IMR-90 (cell line): ENCODE results near the gene PCYT2. TPM values are rescaled to one million over a fixed set of nuclear protein-coding genes. Genes with fewer than 3 reads are reported as not detected.
A peak's percentile ranks its signal among the peaks of the same experiment; 100 is the strongest.

Experiments used
- ATAC-seq: fragments of 200-7000 bp; cut with Tn5 transposase; 2 replicates; pipeline ENCODE4 v1.9.1; 2020; ENCODE audit warnings: low read depth, mild to moderate bottlenecking, moderate library complexity
- BruUV-seq: library from RNA; stranded (reverse); fragments of 400-500 nt; replicated peaks from 2 replicates; lab custom pipeline; 2021; lab: Mats Ljungman, UMichigan
- CTCF ChIA-PET: fragments of 300-600 bp; formaldehyde crosslinking; extraction: SDS; loops from one replicate; lab custom pipeline; 2021; ENCODE audit warnings: antibody characterized with exemption; lab: Yijun Ruan, JAX
- POLR2A ChIA-PET: fragments of 300-600 bp; sonication (Branson Sonifier 250); formaldehyde crosslinking; loops from one replicate; lab custom pipeline; 2022; ENCODE audit warnings: antibody characterized with exemption; ENCODE audit not compliant: unreplicated experiment; lab: Charles Lee
- DNase-seq: peaks from one replicate; pipeline ENCODE4 v3.0.0; 2013
- H2AFZ ChIP-seq: replicated peaks from 2 replicates; pipeline ENCODE3; 2013; ENCODE audit warnings: low read length, mild to moderate bottlenecking; ENCODE audit not compliant: poor library complexity
- H2AK5ac ChIP-seq: 2 replicates; pipeline ENCODE4 v1.6.1; 2013; ENCODE audit warnings: low read depth, low read length, inconsistent platforms
- H2AK9ac ChIP-seq: replicated peaks from 2 replicates; pipeline ENCODE3; 2013; ENCODE audit warnings: mild to moderate bottlenecking, low read depth, low read length, moderate library complexity; ENCODE audit not compliant: poor library complexity
- H2BK120ac ChIP-seq: 2 replicates; pipeline ENCODE4 v1.6.1; 2013; ENCODE audit warnings: low read depth, low read length, inconsistent platforms
- H2BK15ac ChIP-seq: 3 replicates; pipeline ENCODE4 v1.6.1; 2013; ENCODE audit warnings: low read depth, low read length, inconsistent platforms
- H2BK20ac ChIP-seq: 2 replicates; pipeline ENCODE4 v1.6.1; 2013; ENCODE audit warnings: low read depth, mild to moderate bottlenecking, inconsistent platforms, low read length, moderate library complexity
- H2BK5ac ChIP-seq: 2 replicates; pipeline ENCODE4 v1.6.1; 2013; ENCODE audit warnings: mild to moderate bottlenecking, low read depth, low read length, inconsistent platforms; ENCODE audit not compliant: poor library complexity, severe bottlenecking
- H3K14ac ChIP-seq: replicated peaks from 2 replicates; pipeline ENCODE4 v1.6.1; 2013; ENCODE audit warnings: low read depth, low read length, inconsistent platforms
- H3K18ac ChIP-seq: 2 replicates; pipeline ENCODE4 v1.6.1; 2013; ENCODE audit warnings: low read depth, low read length, control low read depth
- H3K23ac ChIP-seq: 2 replicates; pipeline ENCODE4 v1.6.1; 2013; ENCODE audit warnings: low read depth, low read length, inconsistent platforms
- H3K27ac ChIP-seq: 2 replicates; pipeline ENCODE4 v1.5.1; 2013; ENCODE audit warnings: mild to moderate bottlenecking, control low read depth, low read length; ENCODE audit not compliant: insufficient read depth
- H3K27me3 ChIP-seq: 2 replicates; pipeline ENCODE4 v1.6.1; 2013; ENCODE audit warnings: low read length; ENCODE audit not compliant: control insufficient read depth, insufficient read depth
- H3K36me3 ChIP-seq: 2 replicates; pipeline ENCODE4 v1.6.1; 2013; ENCODE audit warnings: low read length, mixed read lengths; ENCODE audit not compliant: control insufficient read depth, insufficient read depth
- H3K4ac ChIP-seq: 2 replicates; pipeline ENCODE4 v1.6.1; 2013; ENCODE audit warnings: low read depth, low read length, inconsistent platforms
- H3K4me1 ChIP-seq: 2 replicates; pipeline ENCODE4 v1.6.1; 2013; ENCODE audit warnings: low read length, mixed read lengths; ENCODE audit not compliant: control insufficient read depth, insufficient read depth
- H3K4me2 ChIP-seq: 2 replicates; pipeline ENCODE4 v1.6.1; 2013; ENCODE audit warnings: low read depth, mild to moderate bottlenecking, control low read depth, low read length, moderate library complexity
- H3K4me3 ChIP-seq: 2 replicates; pipeline ENCODE4 v1.5.1; 2013; ENCODE audit warnings: low read depth, mild to moderate bottlenecking, control low read depth, low read length, moderate library complexity; ENCODE audit not compliant: insufficient read depth
- H3K56ac ChIP-seq: 2 replicates; pipeline ENCODE4 v1.6.1; 2013; ENCODE audit warnings: low read length, inconsistent platforms; ENCODE audit not compliant: insufficient read depth; ENCODE audit errors: extremely low read depth
- H3K79me1 ChIP-seq, 2 experiments: 2 replicates each; pipeline ENCODE4 v1.6.1; 2013; ENCODE audit warnings: low read length in 2 of 2, inconsistent platforms in 1 of 2, low read depth in 1 of 2
- H3K9ac ChIP-seq: 2 replicates; pipeline ENCODE4 v1.6.1; 2013; ENCODE audit warnings: low read depth, low read length, control low read depth
- H3K9me1 ChIP-seq: 2 replicates; pipeline ENCODE4 v1.6.1; 2013; ENCODE audit warnings: low read length, inconsistent platforms; ENCODE audit not compliant: insufficient read depth
- H3K9me3 ChIP-seq: 2 replicates; pipeline ENCODE4 v1.6.1; 2013; ENCODE audit warnings: low read length; ENCODE audit not compliant: control insufficient read depth, insufficient read depth
- H4K20me1 ChIP-seq: 2 replicates; pipeline ENCODE4 v1.6.1; 2013; ENCODE audit warnings: low read length, inconsistent platforms; ENCODE audit not compliant: insufficient read depth
- H4K5ac ChIP-seq: 2 replicates; pipeline ENCODE4 v1.6.1; 2013; ENCODE audit warnings: mild to moderate bottlenecking, low read depth, low read length, control low read depth
- H4K8ac ChIP-seq, 2 experiments: 2 replicates each; pipeline ENCODE4 v1.6.1; 2013; ENCODE audit warnings: low read depth in 2 of 2, low read length in 2 of 2, control low read depth in 1 of 2, inconsistent platforms in 1 of 2
- H4K91ac ChIP-seq: 2 replicates; pipeline ENCODE4 v1.6.1; 2013; ENCODE audit warnings: low read depth, low read length, inconsistent platforms; ENCODE audit not compliant: insufficient read depth
- CEBPB ChIP-seq: IDR thresholded peaks from 2 replicates; pipeline ENCODE4 v1.6.1; 2012; ENCODE audit warnings: low read depth, low read length, improper control_type of control experiment
- CHD1 ChIP-seq: IDR thresholded peaks from 2 replicates; pipeline ENCODE4 v1.6.1; 2012; ENCODE audit warnings: low read depth, low read length, improper control_type of control experiment
- CTCF ChIP-seq: conservative IDR thresholded peaks from 2 replicates; pipeline ENCODE4 v1.5.1; 2012; ENCODE audit warnings: mild to moderate bottlenecking, low read depth, low read length, improper control_type of control experiment
- MAFK ChIP-seq: IDR thresholded peaks from 2 replicates; pipeline ENCODE4 v1.6.1; 2012; ENCODE audit warnings: low read depth, low read length, improper control_type of control experiment
- MAZ ChIP-seq: IDR thresholded peaks from 2 replicates; pipeline ENCODE4 v1.6.1; 2012; ENCODE audit warnings: low read depth, mild to moderate bottlenecking, low read length, improper control_type of control experiment, moderate library complexity, borderline replicate concordance
- NFE2L2 ChIP-seq: fragments of 150-350 bp; IDR thresholded peaks from 2 replicates; pipeline ENCODE4 v1.6.1; 2016; ENCODE audit warnings: low read depth, mild to moderate bottlenecking, low read length
- RAD21 ChIP-seq: IDR thresholded peaks from 2 replicates; pipeline ENCODE4 v1.6.1; 2012; ENCODE audit warnings: low read length, improper control_type of control experiment
- RFX5 ChIP-seq: IDR thresholded peaks from 2 replicates; pipeline ENCODE4 v1.8.0; 2012; ENCODE audit warnings: low read depth, mild to moderate bottlenecking, low read length, moderate library complexity
- SMC3 ChIP-seq: fragments of 150-350 bp; IDR thresholded peaks from 2 replicates; pipeline ENCODE4 v1.6.1; 2016; ENCODE audit warnings: low read depth, mild to moderate bottlenecking, antibody characterized with exemption, low read length, moderate library complexity
- USF2 ChIP-seq: fragments of 150-350 bp; IDR thresholded peaks from 2 replicates; pipeline ENCODE4 v1.6.1; 2017; ENCODE audit warnings: mild to moderate bottlenecking, antibody characterized with exemption, low read length, low read depth
- WGBS, 2 experiments: methylation state at CpG; one replicate each; pipeline versions ENCODE4 v1.1.5 to v1.1.7; 2013; ENCODE audit warnings: missing lambda C conversion rate in 2 of 2; ENCODE audit not compliant: insufficient read length in 1 of 2; ENCODE audit errors: extremely low coverage in 2 of 2; 5-methylcytosine and 5-hydroxymethylcytosine counted together
- dilution Hi-C: fragments of 300-500 bp; cut with HindIII; formaldehyde crosslinking; loops from one replicate; pipeline ENCODE4 v1.14.3; 2018; ENCODE audit warnings: low sequenced_read_pairs; ENCODE audit not compliant: unreplicated experiment
- in situ Hi-C: fragments of 300-500 bp; cut with MboI; formaldehyde crosslinking; loops from 3 replicates; pipeline ENCODE4 v1.14.3; 2019; ENCODE audit warnings: low sequenced_read_pairs, inconsistent platforms, mixed read lengths
- intact Hi-C: fragments of 100-400 bp; cut with micrococcal nuclease; formaldehyde crosslinking; loops from 2 replicates; pipeline ENCODE4 v1.10.0; 2022
- polyA plus RNA-seq, 3 experiments: library from polyadenylated mRNA; depleted of rRNA; stranded (reverse); fragments of >200 nt; gene quantifications; 2 replicates each; pipeline ENCODE4 v1.2.3, GENCODE V29; 2012; ENCODE audit warnings: low replicate concordance in 1 of 3
- total RNA-seq: library from RNA; depleted of rRNA; stranded (reverse); fragments of >200 nt; gene quantifications from 2 replicates; pipeline ENCODE4 v1.2.3, GENCODE V29; 2012
- TF ChIP-seq, protein P1 (sequence below): fragments of 150-350 bp; IDR thresholded peaks from 2 replicates; pipeline ENCODE4 v1.6.1; 2016; ENCODE audit warnings: low read depth, mild to moderate bottlenecking, low read length, moderate library complexity, borderline replicate concordance

Gene PCYT2
- total and polyA plus RNA-seq, 2 of the 4 experiments (the other 2 are of a cell fraction) = 37.3 to 38.5 TPM

DNA sequence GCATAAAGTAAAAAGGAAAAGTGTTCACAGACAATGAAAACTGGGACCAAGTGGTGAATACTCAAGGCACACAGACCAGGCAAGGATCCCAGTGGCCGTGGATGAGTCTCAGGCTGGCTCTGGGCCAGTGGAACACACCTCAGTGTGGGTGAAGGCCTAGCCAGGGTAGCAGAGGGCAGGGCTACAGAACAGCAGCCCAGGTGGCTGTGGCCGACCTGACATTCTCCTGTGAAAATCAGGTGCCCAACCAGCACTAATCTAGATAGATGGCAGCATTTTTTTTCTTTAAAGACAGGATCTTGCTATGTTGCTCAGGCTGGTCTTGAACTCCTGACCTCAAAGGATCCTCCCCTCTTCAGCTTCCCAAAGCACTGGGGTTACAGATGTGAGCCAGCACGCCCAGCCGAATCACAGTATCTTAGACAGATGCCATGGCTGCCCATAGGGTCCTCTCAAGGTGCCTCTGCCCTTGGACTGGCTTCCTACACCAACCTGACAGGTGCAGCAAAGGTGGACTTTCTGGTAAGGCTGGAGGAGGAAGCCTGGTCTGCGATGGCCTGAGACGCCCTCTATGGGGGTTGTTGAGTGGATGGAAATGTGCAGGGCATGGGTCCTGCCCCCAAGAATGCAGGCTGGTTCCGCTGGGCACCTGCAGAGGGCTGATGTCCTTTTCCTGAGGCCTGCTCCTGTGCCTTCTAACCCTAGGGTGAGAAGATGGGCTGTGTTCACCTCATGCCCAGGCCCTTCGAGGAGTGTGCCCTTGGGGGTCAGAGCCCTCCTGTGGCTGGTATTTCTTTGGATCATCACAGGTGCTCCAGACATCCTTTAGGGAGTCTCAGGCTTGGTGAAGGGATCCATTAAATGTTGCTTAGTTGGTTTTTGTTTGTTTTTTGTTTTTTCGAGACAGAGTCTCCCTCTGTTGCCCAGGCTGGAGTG is 47.1 kb downstream of the PCYT2 start (continued):
- no peak for TF ChIP-seq SMC3

DNA sequence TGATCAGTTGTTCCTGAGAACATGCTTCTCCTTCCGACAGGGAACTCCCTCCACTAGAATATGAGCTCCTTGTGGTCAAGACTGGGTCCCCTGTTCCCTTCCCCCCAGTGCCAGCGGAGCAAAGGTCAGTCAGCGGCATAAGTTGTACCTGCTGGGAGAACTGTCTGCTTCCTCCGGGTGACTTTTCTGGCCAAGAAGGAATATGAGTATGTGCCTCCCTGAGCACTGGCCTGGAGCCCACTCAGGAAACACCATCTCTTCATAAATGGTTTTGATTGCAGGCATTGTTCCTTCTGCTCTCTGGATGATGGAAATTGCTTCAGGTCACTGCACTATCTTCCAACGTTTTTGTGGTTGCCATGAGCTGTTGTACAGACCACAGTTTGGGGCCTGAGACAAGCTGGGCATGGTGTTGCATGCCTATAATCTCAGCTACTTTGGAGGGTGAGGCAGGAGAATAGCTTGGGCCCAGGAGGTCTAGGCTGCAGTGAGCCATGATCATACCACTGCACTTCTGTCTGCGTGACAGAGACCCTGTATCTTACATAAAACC is 48.0 kb downstream of the PCYT2 start:
- Histone ChIP-seq H4K5ac (no peak overlapping the region), H3K9ac (no peak overlapping the region), H3K79me1 (peaks cover 17 to 79% of the 10 kb centered on the region in 2 experiments; a peak in 3 of 4 replicates), H3K23ac (peak overlapping the region; percentile 24; the same call in 1 of the 2 replicates), H2BK15ac (no peak overlapping the region), H3K9me3 (no peaks in the 10 kb centered on the region), H4K8ac (peak overlapping the region in 1 of 2 experiments; percentile 0; a peak in 1 of 4 replicates), H2AK9ac (peak overlapping the region; percentile 70), H3K36me3 (peaks cover 38% of the 10 kb centered on the region), H3K9me1 (peaks cover 16% of the 10 kb centered on the region), H3K4ac (no peak overlapping the region), H3K18ac (no peak overlapping the region), H2BK20ac (no peak overlapping the region), H4K91ac (no peak overlapping the region), H4K20me1 (peaks cover 49% of the 10 kb centered on the region), H2BK5ac (no peak overlapping the region), H3K27ac (no peak overlapping the region), H2BK120ac (no peak overlapping the region), H3K14ac (no peak overlapping the region), H3K4me3 (no peak overlapping the region), H3K56ac (no peak overlapping the region), H3K27me3 (no peaks in the 10 kb centered on the region), H2AFZ (no peak overlapping the region), H2AK5ac (peak overlapping the region; percentile 30; the same call in 1 of the 2 replicates), H3K4me1 (peaks cover 29% of the 10 kb centered on the region), H3K4me2 (no peak overlapping the region)
- in situ Hi-C loops = no loop called here
- ChIA-PET CTCF (no interaction called here), POLR2A (no interaction called here)
- intact Hi-C loops = no loop called here
- WGBS, 2 experiments = 50% methylated on average over 1 of the region's 6 CpGs; no CpG with 5 or more reads in 1 of the 2 experiments
- no peak for DNase-seq
- TSS peak; percentile 35 for BruUV-seq
- no peak for ATAC-seq
- dilution Hi-C loops = no loop called here
- TF ChIP-seq CEBPB = no peak
- TF ChIP-seq, protein P1, sequence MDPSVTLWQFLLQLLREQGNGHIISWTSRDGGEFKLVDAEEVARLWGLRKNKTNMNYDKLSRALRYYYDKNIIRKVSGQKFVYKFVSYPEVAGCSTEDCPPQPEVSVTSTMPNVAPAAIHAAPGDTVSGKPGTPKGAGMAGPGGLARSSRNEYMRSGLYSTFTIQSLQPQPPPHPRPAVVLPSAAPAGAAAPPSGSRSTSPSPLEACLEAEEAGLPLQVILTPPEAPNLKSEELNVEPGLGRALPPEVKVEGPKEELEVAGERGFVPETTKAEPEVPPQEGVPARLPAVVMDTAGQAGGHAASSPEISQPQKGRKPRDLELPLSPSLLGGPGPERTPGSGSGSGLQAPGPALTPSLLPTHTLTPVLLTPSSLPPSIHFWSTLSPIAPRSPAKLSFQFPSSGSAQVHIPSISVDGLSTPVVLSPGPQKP = no peak
- no peak for TF ChIP-seq MAZ
- TF ChIP-seq CHD1 = no peak
- no peak for TF ChIP-seq USF2
- TF ChIP-seq RFX5 = no peak
- TF ChIP-seq NFE2L2 = no peak
- TF ChIP-seq RAD21 = no peak
- no peak for TF ChIP-seq MAFK
- no peak for TF ChIP-seq CTCF
